NB4 (cell line): ENCODE data around the gene TANC2.

Experiments used
- CTCF ChIP-seq: IDR thresholded peaks from one replicate; pipeline ENCODE4 v1.5.1; 2012; ENCODE audit warnings: low read depth, low read length
- MAX ChIP-seq: IDR thresholded peaks from 2 replicates; pipeline ENCODE4 v1.6.1; 2011; ENCODE audit warnings: low read depth, low read length
- MYC ChIP-seq: IDR thresholded peaks from 2 replicates; pipeline ENCODE4 v1.6.1; 2011; ENCODE audit warnings: low read depth, low read length
- POLR2A ChIP-seq: IDR thresholded peaks from 2 replicates; pipeline ENCODE4 v1.6.1; 2011; ENCODE audit warnings: mild to moderate bottlenecking; ENCODE audit not compliant: insufficient read length; ENCODE audit errors: extremely low read depth

GRCh38 chr17:62921817-62922216 lies 44.2 kb upstream of the TANC2 start:
- no peak for TF ChIP-seq POLR2A
- TF ChIP-seq CTCF = no peak
- no peak for TF ChIP-seq MYC
- TF ChIP-seq MAX = no peak
